HepG2 (cell line): Measurements from ENCODE around the gene RNU4-1.

Experiments
- ATF5 ChIP-seq: sonication (generic); formaldehyde crosslinking; IDR thresholded peaks from 2 replicates; pipeline ENCODE4 v1.4.0; 2020; ENCODE audit warnings: mild to moderate bottlenecking, low read depth, missing genetic modification reagents
- CTCF ChIP-seq: sonication (generic); formaldehyde crosslinking; IDR thresholded peaks from 2 replicates; pipeline ENCODE4 v1.5.0; 2020; ENCODE audit warnings: mild to moderate bottlenecking, missing genetic modification reagents, moderate library complexity

- TF ChIP-seq ATF5 (CRISPR knock-in tag) (no peak), CTCF (CRISPR knock-in tag) (no peak)
Observed at GRCh38 chr12:120276734-120277133, 16.3 kb downstream of the RNU4-1 start.
